Activated naive CD4-positive, alpha-beta T cell treated with anti-CD3 and anti-CD28 coated beads, Interleukin-2, amount 50 U/mL, for 72 hours (primary cell): ENCODE measurements around the gene RXRG. TPM values are rescaled to one million over a fixed set of nuclear protein-coding genes. Genes with fewer than 3 reads are reported as not detected.

ENCODE experiments used
- ATAC-seq, 2 donors: fragments of 150-1000 bp; cut with Tn5 transposase; 2 replicates each; pipeline ENCODE4 v1.10.0; 2021; ENCODE audit warnings: mild to moderate bottlenecking in 2 of 2, moderate library complexity in 2 of 2
- DNase-seq, 2 donors: peaks; one replicate each; pipeline ENCODE4 v3.0.0; 2021 to 2022; ENCODE audit warnings: low spot score in 2 of 2
- H3K27ac Mint-ChIP-seq, 2 donors: one replicate each; pipeline ENCODE4 v1.8.0; 2022; ENCODE audit warnings: mild to moderate bottlenecking in 2 of 2, mixed read lengths in 2 of 2
- H3K36me3 Mint-ChIP-seq, 2 donors: one replicate each; pipeline ENCODE4 v1.8.0; 2022; ENCODE audit warnings: mixed read lengths in 2 of 2
- H3K9me3 Mint-ChIP-seq, 2 donors: one replicate each; pipeline ENCODE4 v1.8.0; 2022; ENCODE audit warnings: mixed read lengths in 2 of 2
- total RNA-seq, 2 donors: library from RNA; stranded (reverse); gene quantifications; one replicate each; pipeline ENCODE4 v1.2.3, GENCODE V29; 2022

Gene RXRG
- total RNA-seq, 2 donors from 2014 or later = 0.11 TPM; not detected in 1

DNA sequence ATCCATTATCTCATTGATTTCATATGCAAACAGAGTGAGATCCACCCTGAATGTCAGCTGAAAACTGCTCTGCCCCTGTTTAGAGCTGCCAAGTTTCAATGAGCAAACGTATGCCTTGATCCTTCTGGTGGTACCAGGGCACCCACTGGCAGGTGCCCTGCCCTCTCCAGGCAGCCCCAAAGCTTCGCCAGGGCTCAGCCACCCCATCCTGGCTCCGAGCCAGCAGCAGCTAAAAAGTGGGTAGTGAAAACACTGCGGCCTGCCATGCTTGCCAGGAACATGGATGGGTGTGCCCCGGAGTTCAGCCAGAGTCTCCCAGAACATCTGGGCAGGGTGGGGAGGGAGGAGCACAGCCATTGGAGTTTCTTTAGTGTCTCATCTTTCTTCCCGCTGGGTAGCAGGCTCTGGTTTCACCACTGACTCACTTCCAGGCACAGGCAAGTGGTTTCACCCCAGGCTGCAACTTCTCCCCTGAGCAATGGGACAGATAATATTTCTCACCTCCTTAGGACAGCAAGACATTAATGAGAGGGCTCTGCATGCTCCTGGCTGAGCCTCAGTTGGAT lies 80.3 kb downstream of the RXRG start:
- Mint-ChIP-seq H3K9me3 (no peaks in the 10 kb centered on the region), H3K27ac (no peak overlapping the region), H3K36me3 (no peaks in the 10 kb centered on the region)
- DNase-seq = no peak
- peak in 1 of 2 donors; percentile 20 for ATAC-seq

DNA sequence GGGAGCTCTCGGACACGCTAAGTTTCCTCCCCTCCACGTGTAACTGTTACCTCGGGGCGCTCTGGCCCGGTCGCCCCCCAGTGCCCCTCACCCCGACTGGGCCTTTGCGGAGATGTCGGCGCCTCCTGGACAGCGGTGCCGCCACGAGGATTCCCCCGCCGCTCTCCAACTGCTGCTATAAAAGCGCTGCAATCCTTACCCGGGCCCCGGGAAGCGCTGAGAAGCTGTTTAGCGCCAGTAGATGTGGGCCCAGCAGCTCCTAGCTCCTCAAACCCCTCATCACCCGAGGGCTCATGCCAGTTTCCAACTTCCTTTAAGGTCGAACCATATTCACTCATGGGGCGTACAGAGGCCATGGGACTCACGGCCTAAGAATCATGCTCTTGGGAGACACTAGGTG lies 88.0 kb downstream of the RXRG start:
- DNase-seq (no peak), ATAC-seq (no peak)
- H3K27ac Mint-ChIP-seq = no peak overlapping the region
- H3K9me3 Mint-ChIP-seq = no peaks in the 10 kb centered on the region
- no peaks in the 10 kb centered on the region for H3K36me3 Mint-ChIP-seq

DNA sequence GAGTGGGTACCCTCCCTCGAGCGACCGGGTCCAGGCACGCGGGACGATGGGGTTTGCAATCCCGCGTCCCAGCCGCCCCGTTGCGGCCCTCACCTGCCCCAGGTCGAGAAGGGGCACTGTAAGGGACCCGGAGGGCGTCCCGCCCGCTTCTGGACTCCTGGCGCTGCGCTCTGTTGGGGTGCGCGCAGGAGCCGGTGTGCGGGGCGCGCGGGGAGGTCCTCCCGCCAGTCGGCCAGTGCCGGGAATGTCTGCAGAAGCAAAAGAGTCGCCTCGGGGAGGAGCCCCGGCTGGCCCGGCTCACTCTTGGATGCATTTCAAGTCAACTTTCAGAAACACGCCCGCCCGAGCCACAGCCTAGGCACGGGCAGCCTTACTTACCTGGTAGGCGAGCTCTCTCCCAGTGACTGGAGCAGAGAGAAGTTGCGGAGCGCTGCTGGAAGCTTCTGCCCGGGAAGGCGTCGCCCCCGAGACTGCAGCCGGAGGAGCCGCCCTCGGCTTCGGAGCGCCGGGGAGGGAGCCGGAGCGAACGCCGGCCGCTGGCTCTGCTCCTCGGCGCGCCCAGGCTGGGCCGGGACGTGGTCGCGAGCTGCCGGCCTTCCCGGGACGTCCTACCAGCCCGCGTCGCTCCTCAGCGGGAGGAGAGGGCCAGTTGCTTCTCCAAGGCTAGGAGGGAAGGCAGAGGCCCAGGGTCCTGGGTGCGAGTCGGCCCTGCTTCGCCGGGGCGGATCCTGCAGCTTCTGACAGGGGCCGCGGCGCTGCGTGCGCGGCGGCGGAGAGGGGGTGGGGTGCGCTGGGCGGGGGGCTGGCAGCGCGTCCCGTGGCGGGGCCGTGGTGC lies 88.7 kb downstream of the RXRG start, which contains the start of gene LMX1A:
LMX1A (minus strand) TSS at position 739 of the 835 bp plus-strand sequence. CDS start 1,156 bp downstream, outside the sequence.
- H3K9me3 Mint-ChIP-seq = no peaks in the 10 kb centered on the region
- no peaks in the 10 kb centered on the region for H3K36me3 Mint-ChIP-seq
- DNase-seq (no peak), ATAC-seq (no peak)
- no peak within 1 kb of the TSS for H3K27ac Mint-ChIP-seq

DNA sequence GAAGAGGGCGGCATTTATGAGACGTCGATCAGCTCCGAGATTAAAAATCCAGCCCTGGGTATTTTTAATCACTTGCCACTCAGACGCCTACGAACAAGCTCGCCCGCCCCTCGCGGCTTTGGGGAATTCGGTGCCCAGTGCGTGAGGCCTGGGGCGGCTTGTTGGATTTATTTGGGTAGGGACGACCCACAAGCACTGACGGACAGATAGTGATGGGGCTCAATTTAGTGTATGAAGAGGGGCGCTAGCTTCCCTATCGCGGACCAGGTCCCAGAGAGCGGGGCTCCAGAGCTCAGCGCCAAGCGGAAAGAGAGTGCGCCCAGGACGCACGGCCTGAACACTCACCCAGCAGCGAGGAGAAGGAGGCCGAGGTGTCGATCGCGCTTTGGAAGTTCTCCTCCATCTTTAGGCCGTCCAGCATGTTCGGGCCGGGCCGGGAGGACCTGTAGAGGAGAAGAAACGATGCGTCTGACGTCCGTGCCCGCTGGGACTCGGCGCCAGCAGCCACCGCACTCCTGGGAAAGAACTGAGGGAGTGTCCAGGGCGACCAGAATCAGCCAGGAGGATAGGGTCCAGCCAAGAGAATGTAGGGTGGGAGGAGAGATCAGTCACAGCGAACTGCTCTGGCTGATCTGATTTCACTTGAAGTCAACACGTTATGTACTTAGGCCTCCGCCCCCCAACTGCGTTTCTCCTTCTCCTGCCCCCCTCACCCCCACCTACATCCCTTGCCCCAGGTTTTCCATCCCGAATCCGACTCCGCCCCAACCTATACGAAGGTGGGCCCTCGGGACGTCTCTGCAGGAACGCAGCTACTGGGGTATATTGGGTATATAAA lies 89.6 kb downstream of the RXRG start:
- no peaks in the 10 kb centered on the region for H3K9me3 Mint-ChIP-seq
- ATAC-seq (no peak), DNase-seq (peak in 1 of 2 donors; percentile 9)
- H3K27ac Mint-ChIP-seq = peak overlapping the region in 1 of 2 donors; percentile 14
- no peaks in the 10 kb centered on the region for H3K36me3 Mint-ChIP-seq

DNA sequence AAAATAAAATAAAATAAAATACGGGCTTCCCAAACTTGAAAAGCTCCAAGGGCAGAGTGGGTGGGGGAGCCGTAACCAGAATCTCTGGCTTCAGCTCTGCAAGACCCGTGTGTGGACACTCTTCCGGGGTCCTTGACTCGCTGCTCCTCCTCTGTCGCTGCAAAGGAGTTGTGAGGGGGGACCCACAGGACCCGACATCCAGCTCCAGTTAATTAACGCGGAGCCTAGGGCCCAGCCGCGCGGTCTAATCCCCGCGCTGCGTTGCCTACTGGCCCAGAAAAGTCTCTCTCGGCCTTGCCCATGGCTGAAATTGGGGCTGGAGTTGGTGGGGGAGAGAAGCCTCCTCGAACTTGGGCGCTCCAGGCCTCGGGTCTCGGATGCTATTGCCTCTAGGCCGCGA lies 90.2 kb downstream of the RXRG start:
- DNase-seq = no peak

DNA sequence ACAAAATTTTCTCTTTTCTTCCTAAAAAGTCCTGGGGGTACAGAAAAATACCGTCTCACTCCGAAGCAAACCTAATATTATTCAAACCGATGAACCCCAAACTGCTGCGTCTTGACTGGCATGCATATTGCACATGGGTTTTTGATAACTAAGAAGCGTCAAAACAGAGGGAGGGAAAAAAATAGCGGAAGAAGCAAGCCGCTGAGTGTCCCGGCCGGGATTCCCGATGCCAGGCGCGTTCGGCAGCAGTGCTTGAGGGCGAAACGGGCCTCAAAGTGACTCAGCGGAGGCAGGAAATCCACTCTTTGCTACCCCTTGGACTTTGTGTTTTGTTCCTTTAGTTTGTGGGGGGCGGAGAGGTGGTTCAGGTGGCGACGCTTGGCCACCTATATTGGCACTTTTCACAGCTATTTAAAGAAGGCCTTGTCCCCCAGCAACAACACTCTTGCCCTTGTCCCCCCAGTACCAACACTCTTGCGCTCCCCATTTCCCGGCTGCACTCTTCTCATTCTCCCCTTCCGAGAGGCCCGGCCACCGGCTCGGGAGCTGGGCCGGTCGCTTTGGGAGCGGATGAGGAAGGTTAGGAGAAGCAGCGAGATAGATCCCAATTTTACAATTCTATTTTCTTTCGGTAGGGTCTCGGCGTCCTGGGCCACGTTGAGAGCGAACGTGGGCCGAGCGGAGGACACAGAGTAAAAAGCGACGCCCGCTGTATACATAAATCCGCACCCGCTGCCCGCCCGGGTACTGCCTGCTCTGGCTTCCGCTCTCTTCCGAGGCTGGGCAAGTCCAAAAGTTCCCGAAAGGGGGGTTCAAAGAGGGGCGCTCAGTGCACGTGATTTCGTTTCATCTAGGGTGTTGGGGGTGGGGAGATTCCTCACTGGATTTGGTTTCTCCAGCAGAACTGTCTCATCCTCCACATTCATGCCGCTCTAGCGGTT lies 90.9 kb downstream of the RXRG start:
- ATAC-seq (no peak), DNase-seq (peak in 1 of 2 donors; percentile 7)
- H3K9me3 Mint-ChIP-seq = no peaks in the 10 kb centered on the region
- peak overlapping the region in 1 of 2 donors; percentile 87 for H3K27ac Mint-ChIP-seq
- H3K36me3 Mint-ChIP-seq = no peaks in the 10 kb centered on the region

More for the DNA sequence above, 90.2 kb downstream of the RXRG start:
- Mint-ChIP-seq H3K36me3 (no peaks in the 10 kb centered on the region), H3K27ac (peak overlapping the region in 1 of 2 donors; percentile 14), H3K9me3 (no peaks in the 10 kb centered on the region)
- ATAC-seq = no peak

DNA sequence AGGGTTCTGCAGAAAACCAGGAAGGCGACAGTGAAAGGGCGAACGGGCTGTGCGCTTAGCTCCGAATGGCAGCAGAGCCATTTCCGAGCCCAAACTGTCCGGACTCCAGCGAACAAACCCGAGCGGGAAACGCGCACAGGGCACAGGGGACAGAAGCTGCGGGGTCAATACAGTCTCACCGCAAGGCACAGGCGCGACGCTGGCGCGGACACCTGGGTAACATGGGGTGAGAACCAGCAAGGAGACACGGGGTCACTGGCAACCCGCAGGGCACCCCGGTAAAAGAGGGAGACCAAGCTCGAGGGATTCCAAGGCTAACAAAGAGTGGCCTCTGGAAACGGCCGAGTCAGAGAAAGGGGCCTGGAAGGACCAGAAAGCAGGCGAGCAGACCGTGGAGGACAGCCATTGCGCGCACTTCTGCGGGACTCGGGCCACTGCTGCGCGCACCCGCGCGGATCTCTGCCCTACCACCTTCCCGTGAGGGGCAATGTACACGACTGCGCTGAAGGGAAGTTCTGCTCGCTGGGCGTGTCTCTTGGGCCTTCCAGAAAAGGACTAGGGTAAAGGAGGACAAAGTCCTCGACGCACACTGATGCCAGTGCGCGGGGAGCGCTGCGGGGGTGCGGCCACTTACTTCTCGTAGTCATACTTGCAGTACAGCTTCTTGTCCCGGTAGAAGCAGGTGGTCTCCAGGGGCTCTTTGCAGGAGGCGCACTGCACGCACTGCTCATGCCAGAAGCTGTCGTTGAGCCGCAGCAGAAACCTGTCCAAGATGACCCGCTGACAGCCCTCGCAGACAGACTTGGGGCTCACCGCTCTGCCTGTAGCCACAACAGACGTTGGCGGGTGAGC lies 92.3 kb downstream of the RXRG start:
- Mint-ChIP-seq H3K27ac (no peak overlapping the region), H3K36me3 (no peaks in the 10 kb centered on the region), H3K9me3 (no peaks in the 10 kb centered on the region)
- ATAC-seq (peak in 1 of 2 donors; percentile 11), DNase-seq (peak in 1 of 2 donors; percentile 9)

DNA sequence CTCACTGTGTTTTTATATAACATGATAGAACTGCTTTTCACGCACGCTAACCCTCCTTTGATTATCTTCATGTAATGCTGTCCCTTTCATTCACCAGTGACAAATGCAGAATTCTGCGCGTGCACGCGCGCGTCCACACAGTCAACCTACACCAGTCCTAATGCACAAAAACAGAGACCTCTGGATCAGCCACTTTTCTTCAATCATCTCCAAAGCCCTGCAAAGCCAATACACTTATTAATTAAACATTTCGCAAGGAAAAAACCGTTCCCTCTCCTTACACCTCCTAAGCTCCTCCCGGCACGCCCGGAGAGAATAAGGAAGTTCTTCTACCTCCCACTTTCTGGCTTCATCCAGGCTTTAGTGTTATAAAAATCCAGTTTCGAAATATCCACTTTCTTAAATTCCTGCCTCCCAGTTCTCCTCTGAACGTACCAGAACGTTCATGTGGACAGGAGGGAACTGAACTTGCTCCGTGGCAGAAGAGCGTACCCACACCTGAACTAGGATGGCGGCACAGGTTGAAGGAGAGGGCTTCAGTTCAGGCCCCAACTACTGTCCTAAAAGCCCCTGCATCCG lies 93.0 kb downstream of the RXRG start:
- Mint-ChIP-seq H3K27ac (no peak overlapping the region), H3K36me3 (no peaks in the 10 kb centered on the region), H3K9me3 (no peaks in the 10 kb centered on the region)
- ATAC-seq (no peak), DNase-seq (no peak)

Other genes starting within 250 kb of the RXRG start
- not detected for gene LMX1A, start 88.4 kb downstream of the RXRG start, total RNA-seq
- not detected for gene LRRC52, start 98.9 kb upstream of the RXRG start, total RNA-seq
- gene MGST3, start 186.1 kb upstream of the RXRG start, total RNA-seq = 10 to 100 TPM; 33.6 to 72.2 TPM